GM18505 (cell line): ENCODE data around the gene KCTD11.
"Not testable (repeated sequence)": the region's sequence is repeated elsewhere in the genome, so short reads cannot be mapped to it uniquely, and the experiment has no call there.

Source experiments
- ATAC-seq: cut with Tn5 transposase; IDR thresholded peaks from one replicate; pipeline ENCODE4 v1.9.1; 2021; ENCODE audit not compliant: unreplicated experiment
- POLR2A ChIP-seq: IDR thresholded peaks from 4 replicates; pipeline ENCODE4 v1.6.1; 2011; ENCODE audit warnings: borderline replicate concordance; ENCODE audit not compliant: insufficient read depth, insufficient read length; ENCODE audit errors: extremely low read depth

Gene KCTD11

GRCh38 chr17:7328009-7328408 lies 24.0 kb upstream of the KCTD11 start:
- TF ChIP-seq POLR2A: no peak
- ATAC-seq: no peak

GRCh38 chr17:7328840-7329373 lies 23.1 kb upstream of the KCTD11 start, which contains the start of gene NEURL4:
TSS of gene NEURL4 (minus strand) at chr17:7329335. CDS start at chr17:7329312, 23 bp downstream.
- ATAC-seq: peak; percentile 1
- TF ChIP-seq POLR2A: no peak

GRCh38 chr17:7329374-7329996 lies 22.5 kb upstream of the KCTD11 start:
- TF ChIP-seq POLR2A: peak; percentile 83
- ATAC-seq: peak; percentile 60

- TF ChIP-seq POLR2A: peak; percentile 45
- peak; percentile 33 for ATAC-seq
These were observed 21.8 kb upstream of the KCTD11 start for GRCh38 chr17:7329997-7330637.

- no peak for ATAC-seq
- no peak for TF ChIP-seq POLR2A
These were observed 21.3 kb upstream of the KCTD11 start for GRCh38 chr17:7330638-7331015.

- no peak for TF ChIP-seq POLR2A
- ATAC-seq: no peak
These were observed 19.9 kb upstream of the KCTD11 start for GRCh38 chr17:7332111-7332510.

- peak; percentile 45 for TF ChIP-seq POLR2A
- ATAC-seq: not testable (repeated sequence)
These were observed 19.3 kb upstream of the KCTD11 start for GRCh38 chr17:7332600-7333069.

- TF ChIP-seq POLR2A: no peak
These were observed 16.9 kb upstream of the KCTD11 start for GRCh38 chr17:7334938-7335538.

GRCh38 chr17:7335765-7336164 lies 16.2 kb upstream of the KCTD11 start:
- not testable (repeated sequence) for ATAC-seq

More at GRCh38 chr17:7334938-7335538, 16.9 kb upstream of the KCTD11 start:
- ATAC-seq: no peak

- peak; percentile 59 for ATAC-seq
- peak; percentile 63 for TF ChIP-seq POLR2A
These were observed 15.5 kb upstream of the KCTD11 start, which contains the start of gene ACAP1 for GRCh38 chr17:7336240-7337175. TSS of gene ACAP1 (plus strand) at chr17:7336529. CDS start at chr17:7336735, 206 bp downstream.

GRCh38 chr17:7337600-7337999 lies 14.4 kb upstream of the KCTD11 start:
- not testable (repeated sequence) for ATAC-seq

GRCh38 chr17:7340179-7340578 lies 11.8 kb upstream of the KCTD11 start:
- no peak for ATAC-seq
- TF ChIP-seq POLR2A: no peak

GRCh38 chr17:7341842-7342241 lies 10.1 kb upstream of the KCTD11 start:
- no peak for TF ChIP-seq POLR2A
- no peak for ATAC-seq
